GM23338 (cell line): ENCODE results near the gene ESR1.

Experiments
- CREB1 ChIP-seq: fragments of 250-450 bp; sonication (Bioruptor Pico); IDR thresholded peaks from 2 replicates; pipeline ENCODE4 v1.5.0; 2020; ENCODE audit warnings: low read depth, mild to moderate bottlenecking, moderate library complexity
- EZH2 ChIP-seq: fragments of 200-600 bp; sonication (generic); IDR thresholded peaks from one replicate; pipeline ENCODE4 v1.8.0; 2017; ENCODE audit warnings: antibody characterized with exemption, mild to moderate bottlenecking, low read depth; ENCODE audit not compliant: unreplicated experiment
- EZH2phosphoT487 ChIP-seq: fragments of 200-600 bp; sonication (generic); IDR thresholded peaks from one replicate; pipeline ENCODE4 v1.8.1; 2018; ENCODE audit warnings: antibody characterized with exemption; ENCODE audit not compliant: unreplicated experiment
- POLR2AphosphoS5 ChIP-seq: IDR thresholded peaks from 2 replicates; pipeline ENCODE4 v1.6.1; 2016; ENCODE audit warnings: antibody characterized with exemption, low read depth
- ZNF331 ChIP-seq: fragments of 250-450 bp; sonication (Bioruptor Pico); IDR thresholded peaks from 2 replicates; pipeline ENCODE4 v1.5.0; 2020; ENCODE audit warnings: low read depth, mild to moderate bottlenecking, moderate library complexity
- TF ChIP-seq, protein P1 (sequence below), 2 experiments: fragments of 200-600 bp in 1 of 2; sonication (generic) in 1 of 2; conservative IDR thresholded peaks; 2 replicates each; pipeline versions ENCODE4 v1.5.1 to v1.6.1; 2016 to 2017; ENCODE audit warnings: antibody characterized with exemption in 2 of 2, low read depth in 2 of 2, mild to moderate bottlenecking in 2 of 2, moderate library complexity in 1 of 2
- TF ChIP-seq, protein P2 (sequence below): IDR thresholded peaks from one replicate; pipeline ENCODE4 v1.6.1; 2018; ENCODE audit warnings: antibody characterized with exemption; ENCODE audit not compliant: unreplicated experiment

- TF ChIP-seq, protein P1, sequence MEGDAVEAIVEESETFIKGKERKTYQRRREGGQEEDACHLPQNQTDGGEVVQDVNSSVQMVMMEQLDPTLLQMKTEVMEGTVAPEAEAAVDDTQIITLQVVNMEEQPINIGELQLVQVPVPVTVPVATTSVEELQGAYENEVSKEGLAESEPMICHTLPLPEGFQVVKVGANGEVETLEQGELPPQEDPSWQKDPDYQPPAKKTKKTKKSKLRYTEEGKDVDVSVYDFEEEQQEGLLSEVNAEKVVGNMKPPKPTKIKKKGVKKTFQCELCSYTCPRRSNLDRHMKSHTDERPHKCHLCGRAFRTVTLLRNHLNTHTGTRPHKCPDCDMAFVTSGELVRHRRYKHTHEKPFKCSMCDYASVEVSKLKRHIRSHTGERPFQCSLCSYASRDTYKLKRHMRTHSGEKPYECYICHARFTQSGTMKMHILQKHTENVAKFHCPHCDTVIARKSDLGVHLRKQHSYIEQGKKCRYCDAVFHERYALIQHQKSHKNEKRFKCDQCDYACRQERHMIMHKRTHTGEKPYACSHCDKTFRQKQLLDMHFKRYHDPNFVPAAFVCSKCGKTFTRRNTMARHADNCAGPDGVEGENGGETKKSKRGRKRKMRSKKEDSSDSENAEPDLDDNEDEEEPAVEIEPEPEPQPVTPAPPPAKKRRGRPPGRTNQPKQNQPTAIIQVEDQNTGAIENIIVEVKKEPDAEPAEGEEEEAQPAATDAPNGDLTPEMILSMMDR (conservative IDR thresholded peaks at IDR 0.05; ENCODE audit: low read depth in 2 of 2): no peak
- TF ChIP-seq CREB1 (CRISPR knock-in tag) (no peak), POLR2AphosphoS5 (no peak), EZH2 (no peak), EZH2phosphoT487 (no peak), ZNF331 (CRISPR knock-in tag) (no peak)
- TF ChIP-seq, protein P2, sequence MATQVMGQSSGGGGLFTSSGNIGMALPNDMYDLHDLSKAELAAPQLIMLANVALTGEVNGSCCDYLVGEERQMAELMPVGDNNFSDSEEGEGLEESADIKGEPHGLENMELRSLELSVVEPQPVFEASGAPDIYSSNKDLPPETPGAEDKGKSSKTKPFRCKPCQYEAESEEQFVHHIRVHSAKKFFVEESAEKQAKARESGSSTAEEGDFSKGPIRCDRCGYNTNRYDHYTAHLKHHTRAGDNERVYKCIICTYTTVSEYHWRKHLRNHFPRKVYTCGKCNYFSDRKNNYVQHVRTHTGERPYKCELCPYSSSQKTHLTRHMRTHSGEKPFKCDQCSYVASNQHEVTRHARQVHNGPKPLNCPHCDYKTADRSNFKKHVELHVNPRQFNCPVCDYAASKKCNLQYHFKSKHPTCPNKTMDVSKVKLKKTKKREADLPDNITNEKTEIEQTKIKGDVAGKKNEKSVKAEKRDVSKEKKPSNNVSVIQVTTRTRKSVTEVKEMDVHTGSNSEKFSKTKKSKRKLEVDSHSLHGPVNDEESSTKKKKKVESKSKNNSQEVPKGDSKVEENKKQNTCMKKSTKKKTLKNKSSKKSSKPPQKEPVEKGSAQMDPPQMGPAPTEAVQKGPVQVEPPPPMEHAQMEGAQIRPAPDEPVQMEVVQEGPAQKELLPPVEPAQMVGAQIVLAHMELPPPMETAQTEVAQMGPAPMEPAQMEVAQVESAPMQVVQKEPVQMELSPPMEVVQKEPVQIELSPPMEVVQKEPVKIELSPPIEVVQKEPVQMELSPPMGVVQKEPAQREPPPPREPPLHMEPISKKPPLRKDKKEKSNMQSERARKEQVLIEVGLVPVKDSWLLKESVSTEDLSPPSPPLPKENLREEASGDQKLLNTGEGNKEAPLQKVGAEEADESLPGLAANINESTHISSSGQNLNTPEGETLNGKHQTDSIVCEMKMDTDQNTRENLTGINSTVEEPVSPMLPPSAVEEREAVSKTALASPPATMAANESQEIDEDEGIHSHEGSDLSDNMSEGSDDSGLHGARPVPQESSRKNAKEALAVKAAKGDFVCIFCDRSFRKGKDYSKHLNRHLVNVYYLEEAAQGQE: no peak
Measured at GRCh38 chr6:151940307-151940706, 132.8 kb downstream of the ESR1 start.
